OCI-LY7 (cell line): Measurements from ENCODE around the gene NDUFB4. TPM values are rescaled to one million over a fixed set of nuclear protein-coding genes. Genes with fewer than 3 reads are reported as not detected.

Source experiments
- BruUV-seq: library from RNA; stranded (reverse); fragments of 400-500 nt; replicated peaks from 2 replicates; lab custom pipeline; 2021; lab: Mats Ljungman, UMichigan
- CTCF ChIA-PET: fragments of 300-600 bp; sonication (Branson Sonifier 250); formaldehyde crosslinking; loops from one replicate; lab custom pipeline; 2022; ENCODE audit warnings: antibody characterized with exemption; ENCODE audit not compliant: unreplicated experiment; lab: Charles Lee
- POLR2A ChIA-PET: fragments of 300-600 bp; sonication (Branson Sonifier 250); formaldehyde crosslinking; loops from one replicate; lab custom pipeline; 2022; ENCODE audit warnings: antibody characterized with exemption; lab: Charles Lee
- DNase-seq: peaks from one replicate; pipeline ENCODE4 v3.0.0-alpha.2; 2015; ENCODE audit warnings: low spot score
- H2AFZ ChIP-seq: fragments of 200-600 bp; sonication (generic), shearing (Covaris generic); 2 replicates; pipeline ENCODE4 v1.6.1; 2014; ENCODE audit warnings: mild to moderate bottlenecking, antibody characterized with exemption, low read length, moderate library complexity
- H3K27ac ChIP-seq: fragments of 200-600 bp; sonication (generic); 2 replicates; pipeline ENCODE4 v1.5.1; 2014; ENCODE audit warnings: mixed run types, low read depth, mild to moderate bottlenecking, moderate library complexity, low read length, inconsistent platforms; ENCODE audit not compliant: poor library complexity, severe bottlenecking
- H3K36me3 ChIP-seq: fragments of 200-600 bp; sonication (generic); 2 replicates; pipeline ENCODE4 v1.6.1; 2014; ENCODE audit warnings: mild to moderate bottlenecking, antibody characterized with exemption, low read length, moderate library complexity, mixed read lengths; ENCODE audit not compliant: insufficient read depth
- H3K4me1 ChIP-seq: fragments of 200-600 bp; sonication (generic); 2 replicates; pipeline ENCODE4 v1.5.1; 2014; ENCODE audit warnings: mild to moderate bottlenecking, low read length; ENCODE audit not compliant: insufficient read depth, poor library complexity, severe bottlenecking
- H3K4me2 ChIP-seq: fragments of 200-600 bp; sonication (generic); 2 replicates; pipeline ENCODE4 v1.6.1; 2014; ENCODE audit warnings: mild to moderate bottlenecking, low read length
- H3K4me3 ChIP-seq: fragments of 200-600 bp; sonication (generic); 2 replicates; pipeline ENCODE4 v1.5.1; 2014; ENCODE audit warnings: mild to moderate bottlenecking, low read depth, low read length; ENCODE audit not compliant: poor library complexity, severe bottlenecking
- H3K79me2 ChIP-seq: fragments of 200-600 bp; sonication (generic); 2 replicates; pipeline ENCODE4 v1.6.1; 2016; ENCODE audit warnings: low read depth, mild to moderate bottlenecking, low read length, moderate library complexity, mixed read lengths; ENCODE audit not compliant: insufficient read depth
- H3K9me2 ChIP-seq: fragments of 200-600 bp; sonication (generic); 2 replicates; pipeline ENCODE4 v1.6.1; 2016; ENCODE audit warnings: mild to moderate bottlenecking, low read length, mixed read lengths; ENCODE audit not compliant: insufficient read depth
- H3K9me3 ChIP-seq: fragments of 200-600 bp; sonication (generic); 2 replicates; pipeline ENCODE4 v1.6.1; 2014; ENCODE audit warnings: mild to moderate bottlenecking, mixed run types, low read length, mixed read lengths
- H4K20me1 ChIP-seq: fragments of 200-600 bp; sonication (generic); 2 replicates; pipeline ENCODE4 v1.6.1; 2014; ENCODE audit warnings: mild to moderate bottlenecking, antibody characterized with exemption, low read length, moderate library complexity, mixed read lengths; ENCODE audit not compliant: insufficient read depth
- EZH2phosphoT487 ChIP-seq: fragments of 200-600 bp; sonication (generic); IDR thresholded peaks from 2 replicates; pipeline ENCODE4 v1.6.1; 2018; ENCODE audit warnings: low read depth, borderline replicate concordance, mild to moderate bottlenecking, mixed run types, antibody characterized with exemption, low read length, moderate library complexity, mixed read lengths
- intact Hi-C: fragments of 100-400 bp; cut with micrococcal nuclease; formaldehyde crosslinking; loops from one replicate; pipeline ENCODE4 v1.10.0; 2022; ENCODE audit not compliant: unreplicated experiment
- total RNA-seq, 2 experiments: library from RNA; depleted of rRNA in 1 of 2; stranded (reverse); fragments of >200 nt in 1 of 2; shearing (Covaris generic) in 1 of 2; gene quantifications; 2 replicates each; pipeline ENCODE4 v1.2.3, GENCODE V29; 2014 to 2022
- TF ChIP-seq, protein P1 (sequence below): fragments of 200-600 bp; sonication (generic); conservative IDR thresholded peaks from 2 replicates; pipeline ENCODE4 v1.5.1; 2014; ENCODE audit warnings: mild to moderate bottlenecking, antibody characterized with exemption, low read length, moderate library complexity, mixed read lengths

Gene NDUFB4
- total RNA-seq, 2 experiments from 2014 or later, result 130 to 145 TPM

DNA sequence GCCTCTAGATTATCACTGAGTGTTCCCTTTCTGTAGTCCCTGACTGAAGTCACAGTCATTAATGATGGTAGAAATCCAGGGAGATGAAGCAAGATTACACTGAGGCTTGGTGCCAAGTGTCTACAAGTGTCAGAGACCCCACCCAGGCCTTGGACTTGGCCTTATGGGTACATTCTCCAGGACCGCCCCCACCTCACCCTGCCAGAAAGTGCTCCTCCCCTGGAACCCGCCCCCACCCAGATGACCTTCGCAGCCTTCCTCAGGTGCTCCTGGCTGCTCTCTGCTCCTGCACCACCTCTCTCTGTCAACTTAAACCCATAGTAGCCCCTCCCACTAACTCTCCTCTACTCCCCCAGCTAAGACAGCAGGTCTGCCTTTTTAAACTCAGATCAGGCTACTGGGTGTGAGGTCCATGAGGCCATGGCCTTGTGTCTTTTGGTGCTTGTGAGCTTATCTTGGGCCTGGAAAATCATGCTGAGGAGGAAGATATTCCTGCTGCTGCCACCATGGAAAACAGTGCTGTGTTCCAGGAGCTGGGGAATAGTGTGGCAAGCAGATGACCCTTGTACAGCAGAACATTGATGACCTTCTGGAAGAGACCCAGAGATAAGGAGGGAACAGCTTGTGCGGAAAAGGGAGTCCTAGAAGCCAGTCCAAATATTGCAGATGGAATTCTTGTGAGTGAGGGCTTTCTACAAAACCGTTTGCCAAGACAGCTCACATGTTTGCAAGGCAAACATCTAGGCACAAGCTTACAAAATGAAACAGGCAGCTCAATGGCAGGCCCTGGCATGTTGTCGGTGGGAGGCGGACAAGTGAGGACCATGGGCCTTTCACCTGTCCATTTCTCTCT is 40.3 kb upstream of the NDUFB4 start:
- H3K9me3 ChIP-seq, result no peaks in the 10 kb centered on the region
- CTCF ChIA-PET, result no interaction called here
- H3K4me3 ChIP-seq, result no peak overlapping the region
- no peak overlapping the region for H3K27ac ChIP-seq
- intact Hi-C loops, result no loop called here
- peaks cover 3% of the 10 kb centered on the region for H3K4me1 ChIP-seq
- no peak overlapping the region for H2AFZ ChIP-seq
- H3K36me3 ChIP-seq, result no peaks in the 10 kb centered on the region
- no peak for TF ChIP-seq EZH2phosphoT487
- TF ChIP-seq, protein P1, sequence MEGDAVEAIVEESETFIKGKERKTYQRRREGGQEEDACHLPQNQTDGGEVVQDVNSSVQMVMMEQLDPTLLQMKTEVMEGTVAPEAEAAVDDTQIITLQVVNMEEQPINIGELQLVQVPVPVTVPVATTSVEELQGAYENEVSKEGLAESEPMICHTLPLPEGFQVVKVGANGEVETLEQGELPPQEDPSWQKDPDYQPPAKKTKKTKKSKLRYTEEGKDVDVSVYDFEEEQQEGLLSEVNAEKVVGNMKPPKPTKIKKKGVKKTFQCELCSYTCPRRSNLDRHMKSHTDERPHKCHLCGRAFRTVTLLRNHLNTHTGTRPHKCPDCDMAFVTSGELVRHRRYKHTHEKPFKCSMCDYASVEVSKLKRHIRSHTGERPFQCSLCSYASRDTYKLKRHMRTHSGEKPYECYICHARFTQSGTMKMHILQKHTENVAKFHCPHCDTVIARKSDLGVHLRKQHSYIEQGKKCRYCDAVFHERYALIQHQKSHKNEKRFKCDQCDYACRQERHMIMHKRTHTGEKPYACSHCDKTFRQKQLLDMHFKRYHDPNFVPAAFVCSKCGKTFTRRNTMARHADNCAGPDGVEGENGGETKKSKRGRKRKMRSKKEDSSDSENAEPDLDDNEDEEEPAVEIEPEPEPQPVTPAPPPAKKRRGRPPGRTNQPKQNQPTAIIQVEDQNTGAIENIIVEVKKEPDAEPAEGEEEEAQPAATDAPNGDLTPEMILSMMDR, result no peak
- POLR2A ChIA-PET, result interaction anchor here (0.6 kb wide), 1 partner anchor 233 kb away, joined by 5 read pairs; no protein-coding TSS in a partner anchor
- no peaks in the 10 kb centered on the region for H3K9me2 ChIP-seq
- no peak for DNase-seq
- H3K4me2 ChIP-seq, result no peak overlapping the region
- BruUV-seq, result no TSS peak
- no peaks in the 10 kb centered on the region for H4K20me1 ChIP-seq
- H3K79me2 ChIP-seq, result no peaks in the 10 kb centered on the region

DNA sequence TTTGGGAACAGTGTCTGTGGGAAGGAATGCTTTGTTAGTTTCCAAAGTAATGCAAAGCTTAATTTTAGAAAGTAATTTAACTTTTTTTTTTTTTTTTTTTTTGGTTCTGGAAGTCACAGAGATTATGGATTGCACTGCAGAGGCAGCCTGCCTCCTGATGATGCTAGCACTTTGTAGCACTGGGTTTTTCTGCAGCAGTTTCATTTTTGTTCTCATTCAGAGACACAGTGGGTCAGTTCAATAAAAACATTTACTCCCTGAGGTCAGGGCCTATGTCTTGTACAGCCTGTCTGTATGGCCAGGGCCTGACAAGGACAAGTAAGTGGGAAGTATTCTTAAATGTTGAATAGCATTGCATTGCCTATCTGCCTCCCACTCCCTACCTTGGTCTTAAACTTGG is 39.0 kb upstream of the NDUFB4 start:
- Histone ChIP-seq H4K20me1 (no peaks in the 10 kb centered on the region), H3K9me3 (no peaks in the 10 kb centered on the region), H3K79me2 (no peaks in the 10 kb centered on the region), H3K4me3 (no peak overlapping the region), H3K4me2 (no peak overlapping the region), H3K4me1 (peaks cover 3% of the 10 kb centered on the region), H2AFZ (no peak overlapping the region), H3K9me2 (no peaks in the 10 kb centered on the region), H3K36me3 (no peaks in the 10 kb centered on the region), H3K27ac (no peak overlapping the region)
- no peak for TF ChIP-seq EZH2phosphoT487
- TF ChIP-seq, protein P1, result no peak
- intact Hi-C loops, result no loop called here
- no peak for DNase-seq
- CTCF ChIA-PET, result no interaction called here
- no TSS peak for BruUV-seq
- POLR2A ChIA-PET, result interaction anchor here (0.6 to 0.7 kb wide), 7 partner anchors 197 to 1226 kb away, joined by 3 to 8 read pairs (median 3); no protein-coding TSS in a partner anchor
